K562 (cell line): Measurements from ENCODE around the gene POR. TPM values are rescaled to one million over a fixed set of nuclear protein-coding genes. Genes with fewer than 3 reads are reported as not detected.

ENCODE experiments used
- BDP1 ChIP-seq: IDR thresholded peaks from 3 replicates; pipeline ENCODE4 v1.6.1; 2011; ENCODE audit not compliant: insufficient read length, insufficient read depth
- CREB3L1 ChIP-seq: fragments of 450-650 bp; IDR thresholded peaks from 2 replicates; pipeline ENCODE4 v1.6.1; 2014; ENCODE audit warnings: low read depth, mild to moderate bottlenecking, moderate library complexity, borderline replicate concordance
- ETS1 ChIP-seq: conservative IDR thresholded peaks from 2 replicates; pipeline ENCODE4 v1.6.1; 2011; ENCODE audit warnings: low read depth, mild to moderate bottlenecking, low read length; ENCODE audit not compliant: control insufficient read depth
- HDAC2 ChIP-seq: fragments of 450-650 bp; IDR thresholded peaks from 2 replicates; pipeline ENCODE4 v1.6.1; 2016; ENCODE audit warnings: mild to moderate bottlenecking
- LCOR ChIP-seq: sonication (generic); formaldehyde crosslinking; IDR thresholded peaks from 2 replicates; pipeline ENCODE4 v1.8.0; 2022; ENCODE audit warnings: mild to moderate bottlenecking, missing genetic modification reagents
- MITF ChIP-seq: IDR thresholded peaks from 2 replicates; pipeline ENCODE4 v1.6.1; 2014; ENCODE audit warnings: antibody characterized with exemption
- NRF1 ChIP-seq, 2 experiments: fragments of 450-650 bp; IDR thresholded peaks in 1 of 2; conservative IDR thresholded peaks in 1 of 2; 2 replicates each; pipeline ENCODE4 v1.6.1; 2014; ENCODE audit warnings: mild to moderate bottlenecking in 2 of 2
- POLR2AphosphoS5 ChIP-seq: IDR thresholded peaks from 2 replicates; pipeline ENCODE4 v1.6.1; 2011; ENCODE audit warnings: mild to moderate bottlenecking, low read depth, low read length, moderate library complexity; ENCODE audit not compliant: control insufficient read depth, insufficient read depth
- RFX5 ChIP-seq: IDR thresholded peaks from 2 replicates; pipeline ENCODE4 v1.6.1; 2011; ENCODE audit warnings: low read depth, mild to moderate bottlenecking, improper control_type of control experiment, low read length
- SMAD2 ChIP-seq: fragments of 150-350 bp; IDR thresholded peaks from 2 replicates; pipeline ENCODE4 v1.6.1; 2014; ENCODE audit warnings: low read depth, mild to moderate bottlenecking, low read length
- STAG1 ChIP-seq: sonication (generic); formaldehyde crosslinking; IDR thresholded peaks from 2 replicates; pipeline ENCODE4 v1.5.0; 2020; ENCODE audit warnings: missing genetic modification reagents, borderline replicate concordance
- TAF7 ChIP-seq: fragments of 450-650 bp; IDR thresholded peaks from 2 replicates; pipeline ENCODE4 v1.6.1; 2016; ENCODE audit warnings: missing genetic modification characterization, missing compliant biosample characterization
- TAL1 ChIP-seq: fragments of 450-650 bp; IDR thresholded peaks from 2 replicates; pipeline ENCODE4 v1.6.1; 2016; ENCODE audit warnings: mild to moderate bottlenecking
- U2AF2 ChIP-seq: fragments of 200-400 bp; formaldehyde crosslinking; optimal IDR thresholded peaks from 2 replicates; pipeline ENCODE3; 2017; ENCODE audit warnings: low read depth, mild to moderate bottlenecking, low read length
- ZC3H8 ChIP-seq: fragments of 450-650 bp; IDR thresholded peaks from 2 replicates; pipeline ENCODE4 v1.6.1; 2017
- ZMIZ1 ChIP-seq, 2 experiments: fragments of 150-350 bp in 1 of 2; IDR thresholded peaks; 2 replicates each; pipeline ENCODE4 v1.6.1; 2012 to 2016; ENCODE audit warnings: low read depth in 2 of 2, low read length in 2 of 2, mild to moderate bottlenecking in 1 of 2, moderate library complexity in 1 of 2
- ZNF639 ChIP-seq, 2 experiments: fragments of 200-800 bp in 1 of 2; sonication (Bioruptor generic) in 1 of 2; sonication (generic) in 1 of 2; formaldehyde crosslinking in 1 of 2; IDR thresholded peaks in 1 of 2; conservative IDR thresholded peaks in 1 of 2; 2 replicates each; pipeline versions ENCODE4 v1.5.0 to v1.6.1; 2016 to 2020; ENCODE audit warnings: missing compliant biosample characterization in 1 of 2, missing genetic modification characterization in 1 of 2, missing genetic modification reagents in 1 of 2
- polyA plus RNA-seq, 8 experiments: library from polyadenylated mRNA; depleted of rRNA in 4 of 8; stranded (reverse) in 5 of 8; unstranded in 3 of 8; fragments of >200 nt; fragmentation: Nextera tagmentation in 2 of 8; fragmentation: Illumina TruSeq in 1 of 8; extraction: Ambion mirVana in 2 of 8; extraction: Trizol in 1 of 8; gene quantifications; 2 replicates each; pipeline versions ENCODE4 v1.2.1 to v1.2.3, GENCODE V29; 2011 to 2014; ENCODE audit warnings: inconsistent platforms in 1 of 8, missing spikeins in 1 of 8
- total RNA-seq, 7 experiments: library from RNA; depleted of rRNA in 6 of 7; stranded (reverse); fragments of >200 nt in 6 of 7; fragmentation: Illumina TruSeq in 2 of 7; extraction: Trizol in 2 of 7; gene quantifications; 2 replicates each; pipeline versions ENCODE4 v1.2.1 to v1.2.3, GENCODE V29; 2011 to 2021; ENCODE audit warnings: low replicate concordance in 1 of 7

POR gene
- total and polyA plus RNA-seq, 9 of the 15 experiments (the other 6 are each of a cell fraction or from before 2014, with no cell fraction given) = 4.7 to 142 (median 40.8) TPM

GRCh38 chr7:75878769-75879611 lies 36.0 kb upstream of the POR start, which contains the start of gene RHBDD2 (continued):
- TF ChIP-seq CREB3L1 = 0 out of 2 replicates have a peak, but pooled peaks have one; percentile 29
- TF ChIP-seq U2AF2 = no peak
- TF ChIP-seq ZC3H8 = no peak
- no peak for TF ChIP-seq MITF
- no peak for TF ChIP-seq SMAD2
- TF ChIP-seq TAF7 (tag) = 0 out of 2 replicates have a peak, but pooled peaks have one; percentile 41
- TF ChIP-seq BDP1 = no peak
- TF ChIP-seq NRF1 (conservative IDR thresholded peaks at IDR 0.05 in 1 of 2, IDR thresholded peaks at IDR 0.05 in 1 of 2) = peak; percentile 42 to 47
- TF ChIP-seq RFX5 = peak; percentile 49; the same call in 1 of the 2 replicates
- TF ChIP-seq POLR2AphosphoS5 = peak; percentile 76; the same call in 1 of the 2 replicates
- TF ChIP-seq STAG1 (CRISPR knock-in tag) = no peak
- TF ChIP-seq TAL1 = no peak
- TF ChIP-seq ETS1 = no peak; the same call in 1 of the 2 replicates
- peak; percentile 65; the same call in 1 of the 2 replicates for TF ChIP-seq LCOR
- peak in 1 of 2 experiments; percentile 90; a peak in 2 of 4 replicates for TF ChIP-seq ZNF639 (CRISPR knock-in tag; conservative IDR thresholded peaks at IDR 0.05 in 1 of 2, IDR thresholded peaks at IDR 0.05 in 1 of 2)
- TF ChIP-seq ZMIZ1 (IDR thresholded peaks at IDR 0.05; ENCODE audit: low read depth in 2 of 2, low read length in 2 of 2) = 0 out of 4 replicates have a peak, but pooled peaks of 1 of the 2 experiments have one; percentile 55
- peak; percentile 46; the same call in 1 of the 2 replicates for TF ChIP-seq HDAC2
